H1 (cell line): ENCODE data around the gene LRPPRC. TPM values are rescaled to one million over a fixed set of nuclear protein-coding genes. Genes with fewer than 3 reads are reported as not detected.

Experiments
- CTCF ChIA-PET: fragments of 300-600 bp; sonication (Branson Sonifier 250); formaldehyde crosslinking; loops from one replicate; lab custom pipeline; 2021; ENCODE audit not compliant: partially characterized antibody; lab: Charles Lee
- POLR2A ChIA-PET: fragments of 300-600 bp; sonication (Branson Sonifier 250); formaldehyde crosslinking; loops from one replicate; lab custom pipeline; 2021; ENCODE audit warnings: inconsistent platforms; ENCODE audit not compliant: partially characterized antibody; lab: Charles Lee
- DNase-seq, 2 experiments: peaks; one replicate each; pipeline versions ENCODE4 v3.0.0 to v3.0.0-alpha.2; 2010 to 2022; ENCODE audit warnings: low spot score in 2 of 2, low read depth in 1 of 2, mixed read lengths in 1 of 2
- FAIRE-seq: peaks from 2 replicates; lab custom pipeline; 2011; peaks lifted over from hg19 to GRCh38; lab: Jason Lieb, UNC
- H2AFZ ChIP-seq: 2 replicates; pipeline ENCODE4 v1.8.1; 2012; ENCODE audit warnings: low read length, inconsistent platforms
- H2AK5ac ChIP-seq: 2 replicates; pipeline ENCODE4 v1.6.1; 2013; ENCODE audit warnings: low read depth, low read length
- H2BK120ac ChIP-seq: replicated peaks from 2 replicates; pipeline ENCODE3; 2013; ENCODE audit warnings: low read depth, low read length, inconsistent platforms
- H2BK12ac ChIP-seq: 2 replicates; pipeline ENCODE4 v1.6.1; 2013; ENCODE audit warnings: low read depth, low read length
- H2BK15ac ChIP-seq: 2 replicates; pipeline ENCODE4 v1.6.1; 2013; ENCODE audit warnings: low read length
- H2BK20ac ChIP-seq: 2 replicates; pipeline ENCODE4 v1.6.1; 2013; ENCODE audit warnings: low read length
- H2BK5ac ChIP-seq: 2 replicates; pipeline ENCODE4 v1.6.1; 2013; ENCODE audit warnings: low read depth, low read length
- H3K14ac ChIP-seq: 2 replicates; pipeline ENCODE4 v1.6.1; 2013; ENCODE audit warnings: inconsistent platforms; ENCODE audit not compliant: insufficient read length
- H3K18ac ChIP-seq: 2 replicates; pipeline ENCODE4 v1.6.1; 2013; ENCODE audit warnings: low read length; ENCODE audit errors: extremely low read depth
- H3K23ac ChIP-seq: 2 replicates; pipeline ENCODE4 v1.6.1; 2013; ENCODE audit warnings: inconsistent platforms; ENCODE audit not compliant: insufficient read length
- H3K23me2 ChIP-seq: 2 replicates; pipeline ENCODE4 v1.6.1; 2013; ENCODE audit warnings: low read depth, low read length
- H3K27ac ChIP-seq: 2 replicates; pipeline ENCODE4 v1.6.1; 2011; ENCODE audit warnings: low read depth, low read length, inconsistent platforms
- H3K27me3 ChIP-seq, 4 experiments: replicated peaks in 1 of 4; 1 replicate in 1 of 4; 2 replicates in 3 of 4; pipeline versions ENCODE4 v1.6.1 to v1.8.1; 2011 to 2013; ENCODE audit warnings: low read length in 3 of 4, mild to moderate bottlenecking in 3 of 4, inconsistent platforms in 2 of 4, mixed read lengths in 2 of 4, moderate library complexity in 1 of 4; ENCODE audit not compliant: control insufficient read depth in 3 of 4, insufficient read depth in 3 of 4; ENCODE audit errors: extremely low read depth in 1 of 4
- H3K36me3 ChIP-seq, 4 experiments: 2 replicates each; pipeline versions ENCODE4 v1.6.1 to v1.8.1; 2011 to 2013; ENCODE audit warnings: mild to moderate bottlenecking in 4 of 4, low read length in 3 of 4, moderate library complexity in 2 of 4, control low read depth in 1 of 4, inconsistent platforms in 1 of 4; ENCODE audit not compliant: insufficient read depth in 4 of 4, control insufficient read depth in 2 of 4
- H3K4ac ChIP-seq: replicated peaks from 2 replicates; pipeline ENCODE3; 2013; ENCODE audit warnings: low read length, low read depth, mixed read lengths, inconsistent platforms; ENCODE audit not compliant: insufficient read length
- H3K4me1 ChIP-seq, 4 experiments: replicated peaks in 1 of 4; 1 replicate in 1 of 4; 2 replicates in 3 of 4; pipeline versions ENCODE4 v1.6.1 to v1.8.1; 2011 to 2013; ENCODE audit warnings: low read length in 3 of 4, inconsistent platforms in 2 of 4, mixed read lengths in 1 of 4; ENCODE audit not compliant: insufficient read depth in 4 of 4, control insufficient read depth in 3 of 4
- H3K4me2 ChIP-seq, 2 experiments: 2 replicates each; pipeline versions ENCODE4 v1.6.1 to v1.8.1; 2011 to 2013; ENCODE audit warnings: low read depth in 2 of 2, low read length in 2 of 2, control low read depth in 1 of 2, inconsistent platforms in 1 of 2, mild to moderate bottlenecking in 1 of 2; ENCODE audit not compliant: insufficient read depth in 1 of 2
- H3K4me3 ChIP-seq, 4 experiments: fragments of 200-600, 300-600 bp in 1 of 4; sonication (generic), shearing (Covaris generic), sonication (Bioruptor Twin) in 1 of 4; 2 replicates each; pipeline versions ENCODE4 v1.5.1 to v1.8.1; 2011 to 2016; ENCODE audit warnings: low read length in 4 of 4, low read depth in 3 of 4, control low read depth in 2 of 4, inconsistent platforms in 2 of 4, mild to moderate bottlenecking in 2 of 4, mixed read lengths in 1 of 4, moderate library complexity in 1 of 4; ENCODE audit not compliant: insufficient read depth in 2 of 4; ENCODE audit errors: extremely low read depth in 1 of 4
- H3K56ac ChIP-seq: replicated peaks from 2 replicates; pipeline ENCODE3; 2013; ENCODE audit warnings: low read depth, mild to moderate bottlenecking, mixed read lengths, low read length, inconsistent platforms; ENCODE audit not compliant: insufficient read length
- H3K79me1 ChIP-seq: 2 replicates; pipeline ENCODE4 v1.6.1; 2013; ENCODE audit warnings: low read depth, low read length, control low read depth
- H3K79me2 ChIP-seq, 2 experiments: 2 replicates each; pipeline versions ENCODE4 v1.6.1 to v1.8.1; 2012 to 2013; ENCODE audit warnings: low read length in 2 of 2, mild to moderate bottlenecking in 2 of 2, inconsistent platforms in 1 of 2; ENCODE audit not compliant: insufficient read depth in 2 of 2, control insufficient read depth in 1 of 2
- H3K9ac ChIP-seq, 4 experiments: replicated peaks in 1 of 4; 1 replicate in 1 of 4; 2 replicates in 3 of 4; pipeline versions ENCODE4 v1.6.1 to v1.8.1; 2011 to 2013; ENCODE audit warnings: low read depth in 3 of 4, low read length in 3 of 4, control low read depth in 2 of 4, mild to moderate bottlenecking in 2 of 4, moderate library complexity in 2 of 4, inconsistent platforms in 1 of 4; ENCODE audit errors: extremely low read depth in 1 of 4
- H3K9me3 ChIP-seq, 2 experiments: 2 replicates each; pipeline versions ENCODE4 v1.6.1 to v1.8.1; 2012 to 2013; ENCODE audit warnings: mild to moderate bottlenecking in 2 of 2, moderate library complexity in 2 of 2, control low read depth in 1 of 2, inconsistent platforms in 1 of 2, low read depth in 1 of 2, low read length in 1 of 2, mixed read lengths in 1 of 2; ENCODE audit not compliant: insufficient read depth in 2 of 2
- H4K20me1 ChIP-seq, 2 experiments: replicated peaks in 1 of 2; 2 replicates each; pipeline versions ENCODE3 to v1.8.1; 2011 to 2013; ENCODE audit warnings: inconsistent platforms in 2 of 2, low read length in 2 of 2, mild to moderate bottlenecking in 1 of 2; ENCODE audit not compliant: insufficient read depth in 2 of 2, control insufficient read depth in 1 of 2
- H4K5ac ChIP-seq: 2 replicates; pipeline ENCODE4 v1.6.1; 2013; ENCODE audit warnings: low read length, low read depth, mixed read lengths, inconsistent platforms; ENCODE audit not compliant: insufficient read length
- H4K8ac ChIP-seq: 2 replicates; pipeline ENCODE4 v1.8.0; 2013; ENCODE audit warnings: mild to moderate bottlenecking, moderate library complexity, low read length, inconsistent platforms; ENCODE audit not compliant: insufficient read depth; ENCODE audit errors: extremely low read depth
- H4K91ac ChIP-seq: replicated peaks from 2 replicates; pipeline ENCODE3; 2013; ENCODE audit warnings: low read length, mixed read lengths, inconsistent platforms; ENCODE audit not compliant: insufficient read length
- NRF1 ChIP-seq: IDR thresholded peaks from 2 replicates; pipeline ENCODE4 v1.6.1; 2011; ENCODE audit warnings: mild to moderate bottlenecking, low read depth, low read length, improper control_type of control experiment
- TCF12 ChIP-seq: IDR thresholded peaks from 2 replicates; pipeline ENCODE4 v1.6.1; 2011; ENCODE audit warnings: low read depth, mild to moderate bottlenecking, low read length
- WGBS, 2 experiments: shearing (Covaris generic) in 1 of 2; methylation state at CpG; one replicate each; pipeline versions ENCODE4 v1.1.6 to v1.1.7; 2013 to 2015; ENCODE audit warnings: low lambda C conversion rate in 2 of 2, mixed read lengths in 2 of 2, inconsistent platforms in 1 of 2, low coverage in 1 of 2, missing lambda C conversion rate in 1 of 2; ENCODE audit not compliant: insufficient replicate concordance in 2 of 2, insufficient coverage in 1 of 2, insufficient read length in 1 of 2; ENCODE audit errors: extremely low coverage in 1 of 2, missing lambda C conversion rate in 1 of 2; 5-methylcytosine and 5-hydroxymethylcytosine counted together
- polyA plus RNA-seq, 7 experiments: library from polyadenylated mRNA; depleted of rRNA in 3 of 7; stranded (reverse) in 5 of 7; unstranded in 2 of 7; fragments of >200 nt in 5 of 7; fragments of 200-250 nt in 2 of 7; gene quantifications; 1 replicate in 5 of 7; 2 replicates in 1 of 7; 4 replicates in 1 of 7; pipeline versions ENCODE4 v1.2.1 to v1.2.3, GENCODE V29; 2011 to 2013; ENCODE audit warnings: missing spikeins in 2 of 7, mixed read lengths in 2 of 7
- total RNA-seq: library from RNA; stranded (reverse); fragmentation: NEBNext Ultra II Directional; extraction: Animal tissue kit (Norgen Biotek cat#: 25700); gene quantifications from 2 replicates; pipeline ENCODE4 v1.2.1, GENCODE V29; 2021

LRPPRC gene
- total and polyA plus RNA-seq, 2 of the 8 experiments (the other 6 are each of a cell fraction or from before 2014, with no cell fraction given) = 43.4 to 167 TPM

- no peaks in the 10 kb centered on the region for H3K79me2 ChIP-seq
- H4K20me1 ChIP-seq = no peaks in the 10 kb centered on the region
- H3K4me2 ChIP-seq = no peak overlapping the region
- H2BK5ac ChIP-seq = no peak overlapping the region
- no peak overlapping the region for H2AFZ ChIP-seq
- H2AK5ac ChIP-seq = no peak overlapping the region
- FAIRE-seq (no peak), DNase-seq (no peak)
- no peaks in the 10 kb centered on the region for H3K27me3 ChIP-seq
- H3K23ac ChIP-seq = no peak overlapping the region
- H2BK12ac ChIP-seq = no peak overlapping the region
- no peak overlapping the region for H3K27ac ChIP-seq
- no peak for TF ChIP-seq NRF1
- TF ChIP-seq TCF12 = no peak
- no peak overlapping the region for H3K56ac ChIP-seq
- H3K9me3 ChIP-seq = peaks cover 0 to 2% of the 10 kb centered on the region in 2 experiments; a peak in 2 of 4 replicates
- no peak overlapping the region for H3K9ac ChIP-seq
- no peak overlapping the region for H3K4me3 ChIP-seq
- no peak overlapping the region for H4K8ac ChIP-seq
- H4K5ac ChIP-seq = no peak overlapping the region
- H3K18ac ChIP-seq = no peak overlapping the region
- H3K36me3 ChIP-seq = no peaks in the 10 kb centered on the region
- H3K14ac ChIP-seq = no peak overlapping the region
- H2BK15ac ChIP-seq = no peak overlapping the region
- H4K91ac ChIP-seq = no peak overlapping the region
- no peaks in the 10 kb centered on the region for H3K23me2 ChIP-seq
- WGBS, 2 experiments = 93% methylated on average over 2 of the region's 3 CpGs; no CpG with 5 or more reads in 1 of the 2 experiments
- CTCF ChIA-PET = interaction anchor here (0.6 to 3.3 kb wide), 12 partner anchors 9 to 911 kb away, joined by 3 to 39 read pairs (median 6); no protein-coding TSS in a partner anchor
- 0 out of 2 replicates have a peak overlapping the region, but pooled peaks have one; percentile 69 for H2BK20ac ChIP-seq
- POLR2A ChIA-PET = interaction anchor here (1.1 to 1.2 kb wide), 2 partner anchors 8 to 43 kb away, joined by 3 read pairs; no protein-coding TSS in a partner anchor
- no peaks in the 10 kb centered on the region for H3K79me1 ChIP-seq
- H3K4me1 ChIP-seq = no peaks in the 10 kb centered on the region
- H3K4ac ChIP-seq = no peak overlapping the region
- H2BK120ac ChIP-seq = no peak overlapping the region
Observed at GRCh38 chr2:44045061-44045460, 49.3 kb upstream of the LRPPRC start.
